GM18867 (cell line): ENCODE measurements around the gene ERBB4.

Source experiments
- ATAC-seq: cut with Tn5 transposase; IDR thresholded peaks from one replicate; pipeline ENCODE4 v1.9.1; 2021; ENCODE audit warnings: mild to moderate bottlenecking, moderate library complexity; ENCODE audit not compliant: unreplicated experiment

ERBB4 gene

GRCh38 chr2:212441141-212441540 lies 97.5 kb downstream of the ERBB4 start:
- no peak for ATAC-seq

GRCh38 chr2:212428681-212429478 lies 109.7 kb downstream of the ERBB4 start:
- ATAC-seq, result no peak

GRCh38 chr2:212427638-212428037 lies 111.0 kb downstream of the ERBB4 start:
- no peak for ATAC-seq

GRCh38 chr2:212426637-212427412 lies 111.8 kb downstream of the ERBB4 start:
- no peak for ATAC-seq

- no peak for ATAC-seq
These were observed 114.5 kb downstream of the ERBB4 start for GRCh38 chr2:212424082-212424481.

GRCh38 chr2:212423089-212423488 lies 115.5 kb downstream of the ERBB4 start:
- ATAC-seq, result no peak

GRCh38 chr2:212421556-212422334 lies 116.9 kb downstream of the ERBB4 start:
- ATAC-seq, result no peak

GRCh38 chr2:212416086-212416485 lies 122.5 kb downstream of the ERBB4 start:
- no peak for ATAC-seq

GRCh38 chr2:212414767-212415211 lies 123.8 kb downstream of the ERBB4 start:
- no peak for ATAC-seq

GRCh38 chr2:212409560-212409959 lies 129.0 kb downstream of the ERBB4 start:
- no peak for ATAC-seq

- ATAC-seq, result no peak
These were observed 130.1 kb downstream of the ERBB4 start for GRCh38 chr2:212408524-212408923.

- no peak for ATAC-seq
These were observed 131.9 kb downstream of the ERBB4 start for GRCh38 chr2:212406716-212407115.

- ATAC-seq, result no peak
These were observed 136.3 kb downstream of the ERBB4 start for GRCh38 chr2:212402316-212402715.

GRCh38 chr2:212398316-212398715 lies 140.3 kb downstream of the ERBB4 start:
- ATAC-seq, result no peak

GRCh38 chr2:212392544-212392943 lies 146.1 kb downstream of the ERBB4 start:
- no peak for ATAC-seq

- no peak for ATAC-seq
These were observed 146.6 kb downstream of the ERBB4 start for GRCh38 chr2:212392043-212392442.

- no peak for ATAC-seq
These were observed 151.5 kb downstream of the ERBB4 start for GRCh38 chr2:212387146-212387545.

- no peak for ATAC-seq
These were observed 153.4 kb downstream of the ERBB4 start for GRCh38 chr2:212385241-212385640.

GRCh38 chr2:212384027-212384426 lies 154.6 kb downstream of the ERBB4 start:
- no peak for ATAC-seq

GRCh38 chr2:212381428-212382102 lies 157.0 kb downstream of the ERBB4 start:
- ATAC-seq, result no peak

- ATAC-seq, result no peak
These were observed 159.5 kb downstream of the ERBB4 start for GRCh38 chr2:212379103-212379502.
